Activated T-cell treated with anti-CD3 and anti-CD28 coated beads, Interleukin-2, amount 50 U/mL, for 1 hour (primary cell): ENCODE results near the gene CDH13.
A peak's percentile ranks its signal among the peaks of the same experiment; 100 is the strongest.

Source experiments
- DNase-seq: peaks from one replicate; pipeline ENCODE4 v3.0.0-alpha.2; 2020

CDH13 gene

GRCh38 chr16:83205896-83206295, 579.1 kb downstream of the CDH13 start:
- DNase-seq: no peak

GRCh38 chr16:83206426-83206825, 579.7 kb downstream of the CDH13 start:
- DNase-seq: no peak

GRCh38 chr16:83211711-83212110, 584.9 kb downstream of the CDH13 start:
- DNase-seq: no peak

- DNase-seq: no peak
These were observed 585.6 kb downstream of the CDH13 start for GRCh38 chr16:83212301-83212841.

- DNase-seq: no peak
These were observed 587.9 kb downstream of the CDH13 start for GRCh38 chr16:83214671-83215070.

GRCh38 chr16:83215406-83216001, 588.7 kb downstream of the CDH13 start:
- DNase-seq: peak; percentile 25

- DNase-seq: no peak
These were observed 592.5 kb downstream of the CDH13 start for GRCh38 chr16:83219285-83219684.

- DNase-seq: no peak
These were observed 593.3 kb downstream of the CDH13 start for GRCh38 chr16:83220066-83220465.

GRCh38 chr16:83224642-83225041, 597.9 kb downstream of the CDH13 start:
- DNase-seq: no peak

GRCh38 chr16:83227336-83227735, 600.6 kb downstream of the CDH13 start:
- no peak for DNase-seq

- DNase-seq: no peak
These were observed 605.0 kb downstream of the CDH13 start for GRCh38 chr16:83231729-83232128.

- DNase-seq: no peak
These were observed 606.4 kb downstream of the CDH13 start for GRCh38 chr16:83233153-83233552.

GRCh38 chr16:83238949-83239691, 612.4 kb downstream of the CDH13 start:
- DNase-seq: no peak

- DNase-seq: no peak
These were observed 617.3 kb downstream of the CDH13 start for GRCh38 chr16:83244057-83244456.

GRCh38 chr16:83245061-83245460, 618.3 kb downstream of the CDH13 start:
- no peak for DNase-seq

GRCh38 chr16:83247767-83248372, 621.1 kb downstream of the CDH13 start:
- no peak for DNase-seq

GRCh38 chr16:83248735-83249463, 622.1 kb downstream of the CDH13 start:
- no peak for DNase-seq

GRCh38 chr16:83253521-83253920, 626.8 kb downstream of the CDH13 start:
- no peak for DNase-seq

GRCh38 chr16:83258366-83258928, 631.7 kb downstream of the CDH13 start:
- DNase-seq: no peak

- DNase-seq: no peak
These were observed 640.2 kb downstream of the CDH13 start for GRCh38 chr16:83266848-83267553.

- no peak for DNase-seq
These were observed 641.4 kb downstream of the CDH13 start for GRCh38 chr16:83268169-83268568.

GRCh38 chr16:83269048-83269447, 642.3 kb downstream of the CDH13 start:
- DNase-seq: no peak
